Mucosa of rectum (tissue), 2 donors: ENCODE data around the gene PON3.

Experiments used
- H3K27ac ChIP-seq, 2 donors: one replicate each; pipeline ENCODE4 v1.7.0; 2013; ENCODE audit warnings: inconsistent platforms in 2 of 2, low read depth in 2 of 2, low read length in 2 of 2
- H3K27me3 ChIP-seq, 2 donors: one replicate each; pipeline ENCODE4 v1.7.0; 2013; ENCODE audit warnings: low read length in 2 of 2; ENCODE audit not compliant: control insufficient read depth in 2 of 2, insufficient read depth in 2 of 2
- H3K36me3 ChIP-seq, 2 donors: one replicate each; pipeline ENCODE4 v1.7.0; 2013; ENCODE audit warnings: low read length in 2 of 2; ENCODE audit not compliant: control insufficient read depth in 2 of 2, insufficient read depth in 2 of 2
- H3K4me1 ChIP-seq, 2 donors: one replicate each; pipeline ENCODE4 v1.7.0; 2013; ENCODE audit warnings: low read length in 2 of 2, mild to moderate bottlenecking in 1 of 2; ENCODE audit not compliant: control insufficient read depth in 2 of 2, insufficient read depth in 2 of 2
- H3K4me3 ChIP-seq, 2 donors: one replicate each; pipeline ENCODE4 v1.7.0; 2013; ENCODE audit warnings: low read length in 2 of 2
- H3K9ac ChIP-seq, 2 donors: one replicate each; pipeline ENCODE4 v1.7.0; 2013; ENCODE audit warnings: low read length in 2 of 2, low read depth in 1 of 2, mild to moderate bottlenecking in 1 of 2
- H3K9me3 ChIP-seq, 2 donors: one replicate each; pipeline ENCODE4 v1.7.0; 2013; ENCODE audit warnings: low read length in 2 of 2; ENCODE audit not compliant: control insufficient read depth in 2 of 2
- donor health status: healthy.
- donor health status: Normal muscosa, but diverticular disease.

PON3 gene

GRCh38 chr7:95316588-95316987 lies 79.6 kb downstream of the PON3 start:
- H3K9ac ChIP-seq = no peak overlapping the region
- no peak overlapping the region for H3K27ac ChIP-seq
- H3K27me3 ChIP-seq = no peaks in the 10 kb centered on the region
- no peak overlapping the region for H3K4me3 ChIP-seq
- no peaks in the 10 kb centered on the region for H3K36me3 ChIP-seq
- no peaks in the 10 kb centered on the region for H3K9me3 ChIP-seq
- no peaks in the 10 kb centered on the region for H3K4me1 ChIP-seq

- Histone ChIP-seq H3K4me1 (no peaks in the 10 kb centered on the region), H3K27me3 (no peaks in the 10 kb centered on the region), H3K36me3 (no peaks in the 10 kb centered on the region), H3K9me3 (no peaks in the 10 kb centered on the region), H3K27ac (no peak overlapping the region), H3K9ac (no peak overlapping the region), H3K4me3 (no peak overlapping the region)
Observed at GRCh38 chr7:95312561-95312960, 83.6 kb downstream of the PON3 start.

- Histone ChIP-seq H3K27ac (no peak overlapping the region), H3K9ac (no peak overlapping the region), H3K4me1 (no peaks in the 10 kb centered on the region), H3K27me3 (no peaks in the 10 kb centered on the region), H3K36me3 (no peaks in the 10 kb centered on the region), H3K9me3 (no peaks in the 10 kb centered on the region), H3K4me3 (no peak overlapping the region)
Observed at GRCh38 chr7:95311389-95311788, 84.8 kb downstream of the PON3 start.

- H3K36me3 ChIP-seq = no peaks in the 10 kb centered on the region
- H3K4me1 ChIP-seq = no peaks in the 10 kb centered on the region
- no peak overlapping the region for H3K9ac ChIP-seq
- H3K27ac ChIP-seq = no peak overlapping the region
- H3K27me3 ChIP-seq = no peaks in the 10 kb centered on the region
- H3K4me3 ChIP-seq = no peak overlapping the region
- H3K9me3 ChIP-seq = no peaks in the 10 kb centered on the region
Observed at GRCh38 chr7:95309951-95310350, 86.2 kb downstream of the PON3 start.
